GM21723 (cell line): ENCODE measurements around the gene SELENOI.
"Not testable (repeated sequence)": the region's sequence is repeated elsewhere in the genome, so short reads cannot be mapped to it uniquely, and the experiment has no call there.

Experiments used
- ATAC-seq: cut with Tn5 transposase; IDR thresholded peaks from one replicate; pipeline ENCODE4 v1.9.1; 2021; ENCODE audit warnings: mild to moderate bottlenecking, moderate library complexity; ENCODE audit not compliant: unreplicated experiment

SELENOI gene

GRCh38 chr2:26326514-26326913 lies 19.4 kb upstream of the SELENOI start:
- ATAC-seq = no peak

GRCh38 chr2:26327291-26328272 lies 18.4 kb upstream of the SELENOI start:
- ATAC-seq = no peak

GRCh38 chr2:26329083-26329482 lies 16.9 kb upstream of the SELENOI start:
- ATAC-seq = not testable (repeated sequence)

GRCh38 chr2:26330114-26330549 lies 15.8 kb upstream of the SELENOI start:
- ATAC-seq = peak; percentile 79

- no peak for ATAC-seq
These were observed 15.3 kb upstream of the SELENOI start for GRCh38 chr2:26330604-26331003.

GRCh38 chr2:26331321-26331720 lies 14.6 kb upstream of the SELENOI start:
- not testable (repeated sequence) for ATAC-seq

- no peak for ATAC-seq
These were observed 12.7 kb upstream of the SELENOI start for GRCh38 chr2:26333293-26333692.

GRCh38 chr2:26335231-26335630 lies 10.7 kb upstream of the SELENOI start:
- ATAC-seq = no peak

GRCh38 chr2:26336719-26337118 lies 9.2 kb upstream of the SELENOI start:
- no peak for ATAC-seq

GRCh38 chr2:26337298-26337697 lies 8.6 kb upstream of the SELENOI start:
- no peak for ATAC-seq

- ATAC-seq = no peak
These were observed 5.1 kb upstream of the SELENOI start for GRCh38 chr2:26340831-26341230.

GRCh38 chr2:26344581-26345282 lies 1.2 kb upstream of the SELENOI start:
- no peak for ATAC-seq

- no peak for ATAC-seq
These were observed 729 bp upstream of the SELENOI start for GRCh38 chr2:26345283-26345544.

- ATAC-seq = peak; percentile 31
These were observed 611 bp downstream of the SELENOI start, which contains the start of gene ADGRF3 for GRCh38 chr2:26346454-26347053. ADGRF3 (minus strand) TSS chr2:26346789; CDS start chr2:26346234, 555 bp downstream.

- no peak for ATAC-seq
These were observed 1.4 kb downstream of the SELENOI start for GRCh38 chr2:26347286-26347865.

- ATAC-seq = no peak
These were observed 3.7 kb downstream of the SELENOI start for GRCh38 chr2:26349690-26350089.

- no peak for ATAC-seq
These were observed 5.6 kb downstream of the SELENOI start for GRCh38 chr2:26351375-26352090.

GRCh38 chr2:26352892-26353291 lies 6.9 kb downstream of the SELENOI start:
- ATAC-seq = no peak

GRCh38 chr2:26354469-26354868 lies 8.5 kb downstream of the SELENOI start:
- ATAC-seq = not testable (repeated sequence)
